HEK293 (cell line): ENCODE results near the gene RHOT2.

ENCODE experiments used
- IKZF3 ChIP-seq: fragments of 450-650 bp; IDR thresholded peaks from 2 replicates; pipeline ENCODE4 v1.5.0; 2018; ENCODE audit warnings: missing biosample characterization, mild to moderate bottlenecking, missing genetic modification characterization, moderate library complexity
- KLF8 ChIP-seq: fragments of 450-650 bp; formaldehyde crosslinking; IDR thresholded peaks from 2 replicates; pipeline ENCODE4 v1.5.1; 2016; ENCODE audit warnings: missing biosample characterization, missing genetic modification characterization
- OVOL3 ChIP-seq: fragments of 450-650 bp; formaldehyde crosslinking; IDR thresholded peaks from 2 replicates; pipeline ENCODE4 v1.5.1; 2016; ENCODE audit warnings: missing biosample characterization, missing genetic modification characterization
- PATZ1 ChIP-seq: fragments of 450-650 bp; formaldehyde crosslinking; IDR thresholded peaks from 2 replicates; pipeline ENCODE4 v1.5.1; 2016; ENCODE audit warnings: missing biosample characterization, missing genetic modification characterization
- SALL2 ChIP-seq: fragments of 450-650 bp; formaldehyde crosslinking; IDR thresholded peaks from 2 replicates; pipeline ENCODE4 v1.5.0; 2017; ENCODE audit warnings: missing biosample characterization, mild to moderate bottlenecking, missing genetic modification characterization, borderline replicate concordance
- WT1 ChIP-seq: fragments of 450-650 bp; formaldehyde crosslinking; IDR thresholded peaks from 2 replicates; pipeline ENCODE4 v1.5.1; 2016; ENCODE audit warnings: missing biosample characterization, missing genetic modification characterization
- ZBTB7A ChIP-seq: fragments of 450-650 bp; formaldehyde crosslinking; IDR thresholded peaks from 2 replicates; pipeline ENCODE4 v1.5.1; 2016; ENCODE audit warnings: low read depth, missing biosample characterization, missing genetic modification characterization
- ZFHX2 ChIP-seq: fragments of 450-650 bp; formaldehyde crosslinking; conservative IDR thresholded peaks from 2 replicates; pipeline ENCODE4 v1.5.1; 2016; ENCODE audit warnings: missing biosample characterization, missing genetic modification characterization
- ZNF114 ChIP-seq: fragments of 450-650 bp; formaldehyde crosslinking; IDR thresholded peaks from 2 replicates; pipeline ENCODE4 v1.5.0; 2017; ENCODE audit warnings: missing biosample characterization, missing genetic modification characterization
- ZNF239 ChIP-seq: fragments of 450-650 bp; formaldehyde crosslinking; IDR thresholded peaks from 2 replicates; pipeline ENCODE4 v1.5.1; 2016; ENCODE audit warnings: missing biosample characterization, missing genetic modification characterization
- ZNF248 ChIP-seq: fragments of 450-650 bp; formaldehyde crosslinking; IDR thresholded peaks from 2 replicates; pipeline ENCODE4 v1.5.1; 2017; ENCODE audit warnings: missing biosample characterization, missing genetic modification characterization
- ZNF341 ChIP-seq: fragments of 450-650 bp; formaldehyde crosslinking; IDR thresholded peaks from 2 replicates; pipeline ENCODE4; 2016; ENCODE audit warnings: low read depth, missing biosample characterization, missing genetic modification characterization
- ZNF350 ChIP-seq: fragments of 450-650 bp; formaldehyde crosslinking; IDR thresholded peaks from 2 replicates; pipeline ENCODE4 v1.5.0; 2017; ENCODE audit warnings: missing biosample characterization, mild to moderate bottlenecking, missing genetic modification characterization
- ZNF423 ChIP-seq: fragments of 450-650 bp; formaldehyde crosslinking; IDR thresholded peaks from 2 replicates; pipeline ENCODE4 v1.5.1; 2016; ENCODE audit warnings: missing biosample characterization, missing genetic modification characterization
- ZNF449 ChIP-seq: fragments of 450-650 bp; formaldehyde crosslinking; IDR thresholded peaks from 2 replicates; pipeline ENCODE4 v1.5.1; 2017; ENCODE audit warnings: missing biosample characterization, mild to moderate bottlenecking, missing genetic modification characterization, moderate library complexity
- ZNF560 ChIP-seq: fragments of 450-650 bp; formaldehyde crosslinking; IDR thresholded peaks from 2 replicates; pipeline ENCODE4 v1.5.1; 2017; ENCODE audit warnings: missing biosample characterization, missing genetic modification characterization, borderline replicate concordance
- ZNF610 ChIP-seq: fragments of 450-650 bp; formaldehyde crosslinking; IDR thresholded peaks from 2 replicates; pipeline ENCODE4 v1.5.1; 2016; ENCODE audit warnings: missing biosample characterization, missing genetic modification characterization, borderline replicate concordance
- ZNF629 ChIP-seq: fragments of 450-650 bp; formaldehyde crosslinking; IDR thresholded peaks from 2 replicates; pipeline ENCODE4 v1.5.1; 2017; ENCODE audit warnings: missing biosample characterization, missing genetic modification characterization
- ZNF658 ChIP-seq: fragments of 450-650 bp; formaldehyde crosslinking; IDR thresholded peaks from 2 replicates; pipeline ENCODE4; 2016; ENCODE audit warnings: missing biosample characterization, missing genetic modification characterization
- ZNF664 ChIP-seq: fragments of 450-650 bp; formaldehyde crosslinking; IDR thresholded peaks from 2 replicates; pipeline ENCODE4 v1.5.1; 2016; ENCODE audit warnings: missing biosample characterization, missing genetic modification characterization
- ZNF76 ChIP-seq: fragments of 450-650 bp; formaldehyde crosslinking; IDR thresholded peaks from 2 replicates; pipeline ENCODE4; 2016; ENCODE audit warnings: low read depth, missing biosample characterization, missing genetic modification characterization, borderline replicate concordance
- ZNF791 ChIP-seq: fragments of 450-650 bp; formaldehyde crosslinking; IDR thresholded peaks from 2 replicates; pipeline ENCODE4 v1.5.1; 2016; ENCODE audit warnings: missing biosample characterization, missing genetic modification characterization
- TF ChIP-seq, protein P1 (sequence below): fragments of 450-650 bp; formaldehyde crosslinking; IDR thresholded peaks from 2 replicates; pipeline ENCODE4 v1.5.1; 2016; ENCODE audit warnings: missing biosample characterization, missing genetic modification characterization, borderline replicate concordance
- TF ChIP-seq, protein P2 (sequence below): fragments of 450-650 bp; formaldehyde crosslinking; IDR thresholded peaks from 2 replicates; pipeline ENCODE4 v1.5.1; 2017; ENCODE audit warnings: missing biosample characterization, missing genetic modification characterization
- TF ChIP-seq, protein P3 (sequence below): fragments of 450-650 bp; formaldehyde crosslinking; IDR thresholded peaks from 2 replicates; pipeline ENCODE4 v1.5.1; 2016; ENCODE audit warnings: missing biosample characterization, missing genetic modification characterization
- TF ChIP-seq, protein P4 (sequence below): sonication (generic); formaldehyde crosslinking; IDR thresholded peaks from 2 replicates; pipeline ENCODE4 v1.8.1; 2022; ENCODE audit warnings: mild to moderate bottlenecking, moderate library complexity, missing genetic modification reagents

RHOT2 gene

GRCh38 chr16:648781-649589 is 18.9 kb upstream of the RHOT2 start, which contains the start of gene WDR90 (continued):
- TF ChIP-seq, protein P1, sequence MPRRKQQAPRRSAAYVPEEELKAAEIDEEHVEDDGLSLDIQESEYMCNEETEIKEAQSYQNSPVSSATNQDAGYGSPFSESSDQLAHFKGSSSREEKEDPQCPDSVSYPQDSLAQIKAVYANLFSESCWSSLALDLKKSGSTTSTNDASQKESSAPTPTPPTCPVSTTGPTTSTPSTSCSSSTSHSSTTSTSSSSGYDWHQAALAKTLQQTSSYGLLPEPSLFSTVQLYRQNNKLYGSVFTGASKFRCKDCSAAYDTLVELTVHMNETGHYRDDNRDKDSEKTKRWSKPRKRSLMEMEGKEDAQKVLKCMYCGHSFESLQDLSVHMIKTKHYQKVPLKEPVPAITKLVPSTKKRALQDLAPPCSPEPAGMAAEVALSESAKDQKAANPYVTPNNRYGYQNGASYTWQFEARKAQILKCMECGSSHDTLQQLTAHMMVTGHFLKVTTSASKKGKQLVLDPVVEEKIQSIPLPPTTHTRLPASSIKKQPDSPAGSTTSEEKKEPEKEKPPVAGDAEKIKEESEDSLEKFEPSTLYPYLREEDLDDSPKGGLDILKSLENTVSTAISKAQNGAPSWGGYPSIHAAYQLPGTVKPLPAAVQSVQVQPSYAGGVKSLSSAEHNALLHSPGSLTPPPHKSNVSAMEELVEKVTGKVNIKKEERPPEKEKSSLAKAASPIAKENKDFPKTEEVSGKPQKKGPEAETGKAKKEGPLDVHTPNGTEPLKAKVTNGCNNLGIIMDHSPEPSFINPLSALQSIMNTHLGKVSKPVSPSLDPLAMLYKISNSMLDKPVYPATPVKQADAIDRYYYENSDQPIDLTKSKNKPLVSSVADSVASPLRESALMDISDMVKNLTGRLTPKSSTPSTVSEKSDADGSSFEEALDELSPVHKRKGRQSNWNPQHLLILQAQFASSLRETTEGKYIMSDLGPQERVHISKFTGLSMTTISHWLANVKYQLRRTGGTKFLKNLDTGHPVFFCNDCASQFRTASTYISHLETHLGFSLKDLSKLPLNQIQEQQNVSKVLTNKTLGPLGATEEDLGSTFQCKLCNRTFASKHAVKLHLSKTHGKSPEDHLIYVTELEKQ (tag by site-specific recombination): peak; percentile 10; the same call in 1 of the 2 replicates
- TF ChIP-seq ZBTB7A (tag by site-specific recombination): peak; percentile 23; the same call in 1 of the 2 replicates
- no peak for TF ChIP-seq ZNF114 (tag by site-specific recombination)
- TF ChIP-seq SALL2 (tag by site-specific recombination): no peak
- peak; percentile 99 for TF ChIP-seq ZNF449 (tag by site-specific recombination)
- TF ChIP-seq ZNF239: no peak
- peak; percentile 38; the same call in 1 of the 2 replicates for TF ChIP-seq WT1
- TF ChIP-seq, protein P2, sequence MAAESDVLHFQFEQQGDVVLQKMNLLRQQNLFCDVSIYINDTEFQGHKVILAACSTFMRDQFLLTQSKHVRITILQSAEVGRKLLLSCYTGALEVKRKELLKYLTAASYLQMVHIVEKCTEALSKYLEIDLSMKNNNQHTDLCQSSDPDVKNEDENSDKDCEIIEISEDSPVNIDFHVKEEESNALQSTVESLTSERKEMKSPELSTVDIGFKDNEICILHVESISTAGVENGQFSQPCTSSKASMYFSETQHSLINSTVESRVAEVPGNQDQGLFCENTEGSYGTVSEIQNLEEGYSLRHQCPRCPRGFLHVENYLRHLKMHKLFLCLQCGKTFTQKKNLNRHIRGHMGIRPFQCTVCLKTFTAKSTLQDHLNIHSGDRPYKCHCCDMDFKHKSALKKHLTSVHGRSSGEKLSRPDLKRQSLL: no peak
- TF ChIP-seq ZNF658 (tag by site-specific recombination): no peak
- peak; percentile 78 for TF ChIP-seq ZFHX2
- peak; percentile 41; the same call in 1 of the 2 replicates for TF ChIP-seq ZNF341 (tag by site-specific recombination)
- no peak for TF ChIP-seq ZNF560
- TF ChIP-seq ZNF791 (tag by site-specific recombination): no peak
- peak; percentile 74; the same call in 1 of the 2 replicates for TF ChIP-seq ZNF76
- 0 out of 2 replicates have a peak, but pooled peaks have one; percentile 22 for TF ChIP-seq OVOL3 (tag by site-specific recombination)
- TF ChIP-seq ZNF350: no peak
- TF ChIP-seq ZNF664: no peak
- 0 out of 2 replicates have a peak, but pooled peaks have one; percentile 14 for TF ChIP-seq ZNF423 (tag by site-specific recombination)
- TF ChIP-seq ZNF629: peak; percentile 79
- TF ChIP-seq, protein P3, sequence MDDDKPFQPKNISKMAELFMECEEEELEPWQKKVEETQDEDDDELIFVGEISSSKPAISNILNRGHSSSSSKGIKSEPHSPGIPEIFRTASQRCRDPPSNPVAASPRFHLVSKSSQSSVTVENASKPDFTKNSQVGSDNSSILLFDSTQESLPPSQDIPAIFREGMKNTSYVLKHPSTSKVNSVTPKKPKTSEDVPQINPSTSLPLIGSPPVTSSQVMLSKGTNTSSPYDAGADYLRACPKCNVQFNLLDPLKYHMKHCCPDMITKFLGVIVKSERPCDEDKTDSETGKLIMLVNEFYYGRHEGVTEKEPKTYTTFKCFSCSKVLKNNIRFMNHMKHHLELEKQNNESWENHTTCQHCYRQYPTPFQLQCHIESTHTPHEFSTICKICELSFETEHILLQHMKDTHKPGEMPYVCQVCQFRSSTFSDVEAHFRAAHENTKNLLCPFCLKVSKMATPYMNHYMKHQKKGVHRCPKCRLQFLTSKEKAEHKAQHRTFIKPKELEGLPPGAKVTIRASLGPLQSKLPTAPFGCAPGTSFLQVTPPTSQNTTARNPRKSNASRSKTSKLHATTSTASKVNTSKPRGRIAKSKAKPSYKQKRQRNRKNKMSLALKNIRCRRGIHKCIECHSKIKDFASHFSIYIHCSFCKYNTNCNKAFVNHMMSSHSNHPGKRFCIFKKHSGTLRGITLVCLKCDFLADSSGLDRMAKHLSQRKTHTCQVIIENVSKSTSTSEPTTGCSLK: no peak
- no peak for TF ChIP-seq ZNF248 (tag by site-specific recombination)
- peak; percentile 66; the same call in 1 of the 2 replicates for TF ChIP-seq ZNF610
- peak; percentile 70; the same call in 1 of the 2 replicates for TF ChIP-seq KLF8
- TF ChIP-seq, protein P4, sequence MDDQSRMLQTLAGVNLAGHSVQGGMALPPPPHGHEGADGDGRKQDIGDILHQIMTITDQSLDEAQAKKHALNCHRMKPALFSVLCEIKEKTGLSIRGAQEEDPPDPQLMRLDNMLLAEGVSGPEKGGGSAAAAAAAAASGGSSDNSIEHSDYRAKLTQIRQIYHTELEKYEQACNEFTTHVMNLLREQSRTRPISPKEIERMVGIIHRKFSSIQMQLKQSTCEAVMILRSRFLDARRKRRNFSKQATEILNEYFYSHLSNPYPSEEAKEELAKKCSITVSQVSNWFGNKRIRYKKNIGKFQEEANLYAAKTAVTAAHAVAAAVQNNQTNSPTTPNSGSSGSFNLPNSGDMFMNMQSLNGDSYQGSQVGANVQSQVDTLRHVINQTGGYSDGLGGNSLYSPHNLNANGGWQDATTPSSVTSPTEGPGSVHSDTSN (CRISPR knock-in tag): peak; percentile 68
- peak; percentile 95 for TF ChIP-seq IKZF3 (tag by site-specific recombination)
- peak; percentile 59; the same call in 1 of the 2 replicates for TF ChIP-seq PATZ1 (tag by site-specific recombination)
